ENCODE data around the gene RAB17. TPM values are rescaled to one million over a fixed set of nuclear protein-coding genes. Genes with fewer than 3 reads are reported as not detected.

The RAB17 gene
- total RNA-seq, 2 experiments from 2014 or later, result not detected

Other genes with a start within 250 kb of the RAB17 start
- gene COL6A3, start 176.6 kb downstream of the RAB17 start, total RNA-seq, result 1 to 10 TPM in 1 of 2 experiments, under 1 TPM in 1; 0.53 to 1.5 TPM
- gene MLPH, start 103.5 kb downstream of the RAB17 start, total RNA-seq, result not detected
- gene PRLH, start 24.2 kb downstream of the RAB17 start, total RNA-seq, result not detected
- 100 to 1,000 TPM; 197 to 229 TPM for gene LRRFIP1, start 36.9 kb upstream of the RAB17 start, total RNA-seq
- gene RBM44, start 208.0 kb upstream of the RAB17 start, total RNA-seq, result 1 to 10 TPM in 1 of 2 experiments, under 1 TPM in 1; 0.42 to 1.2 TPM